ENCODE measurements around the gene ADGRG2. TPM values are rescaled to one million over a fixed set of nuclear protein-coding genes. Genes with fewer than 3 reads are reported as not detected.

Gene ADGRG2, protein sequence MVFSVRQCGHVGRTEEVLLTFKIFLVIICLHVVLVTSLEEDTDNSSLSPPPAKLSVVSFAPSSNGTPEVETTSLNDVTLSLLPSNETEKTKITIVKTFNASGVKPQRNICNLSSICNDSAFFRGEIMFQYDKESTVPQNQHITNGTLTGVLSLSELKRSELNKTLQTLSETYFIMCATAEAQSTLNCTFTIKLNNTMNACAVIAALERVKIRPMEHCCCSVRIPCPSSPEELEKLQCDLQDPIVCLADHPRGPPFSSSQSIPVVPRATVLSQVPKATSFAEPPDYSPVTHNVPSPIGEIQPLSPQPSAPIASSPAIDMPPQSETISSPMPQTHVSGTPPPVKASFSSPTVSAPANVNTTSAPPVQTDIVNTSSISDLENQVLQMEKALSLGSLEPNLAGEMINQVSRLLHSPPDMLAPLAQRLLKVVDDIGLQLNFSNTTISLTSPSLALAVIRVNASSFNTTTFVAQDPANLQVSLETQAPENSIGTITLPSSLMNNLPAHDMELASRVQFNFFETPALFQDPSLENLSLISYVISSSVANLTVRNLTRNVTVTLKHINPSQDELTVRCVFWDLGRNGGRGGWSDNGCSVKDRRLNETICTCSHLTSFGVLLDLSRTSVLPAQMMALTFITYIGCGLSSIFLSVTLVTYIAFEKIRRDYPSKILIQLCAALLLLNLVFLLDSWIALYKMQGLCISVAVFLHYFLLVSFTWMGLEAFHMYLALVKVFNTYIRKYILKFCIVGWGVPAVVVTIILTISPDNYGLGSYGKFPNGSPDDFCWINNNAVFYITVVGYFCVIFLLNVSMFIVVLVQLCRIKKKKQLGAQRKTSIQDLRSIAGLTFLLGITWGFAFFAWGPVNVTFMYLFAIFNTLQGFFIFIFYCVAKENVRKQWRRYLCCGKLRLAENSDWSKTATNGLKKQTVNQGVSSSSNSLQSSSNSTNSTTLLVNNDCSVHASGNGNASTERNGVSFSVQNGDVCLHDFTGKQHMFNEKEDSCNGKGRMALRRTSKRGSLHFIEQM
- total RNA-seq: under 1 TPM in 1 of 2 donors, not detected in 1; under 0.01 TPM

DNA sequence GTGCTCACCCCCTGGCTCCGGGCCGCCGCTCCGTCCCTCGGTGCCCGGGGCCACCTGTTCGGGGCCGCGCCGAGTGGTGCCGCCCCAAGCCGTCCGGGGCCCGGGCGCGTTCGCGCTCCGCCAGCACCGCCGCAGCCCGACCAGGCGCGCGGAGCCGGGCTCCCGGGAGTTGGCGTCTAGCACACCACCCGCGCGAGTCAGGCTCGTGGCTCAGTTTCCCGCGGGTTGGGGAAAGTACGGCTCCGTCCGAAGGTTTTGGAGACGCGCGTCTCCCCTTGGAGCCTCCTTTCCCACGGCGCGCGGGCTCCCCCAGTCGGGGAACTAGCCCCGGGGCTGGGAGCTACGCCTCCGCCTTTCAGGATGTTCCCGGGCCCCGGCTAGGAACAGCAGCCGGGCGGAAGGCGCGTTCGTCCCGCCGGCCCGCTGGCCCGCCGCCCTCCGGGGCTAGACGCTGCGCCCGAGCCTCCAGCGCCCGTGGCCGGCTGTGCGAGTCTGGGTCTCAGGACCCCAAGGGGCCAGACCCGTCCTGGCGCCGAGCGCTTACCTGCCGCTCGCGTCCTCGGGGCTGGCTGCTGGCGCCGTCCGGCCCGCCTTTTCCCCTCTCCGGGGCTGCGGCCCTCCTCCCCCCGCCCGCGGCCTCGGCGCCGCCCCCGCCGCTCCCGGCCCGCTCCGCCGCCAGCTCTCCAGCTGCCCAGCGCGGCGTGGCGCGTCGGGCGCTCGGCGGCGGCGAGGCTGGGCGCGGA lies at the start of gene ADGRG2:
TSS of gene ADGRG2 (minus strand) at position 571 of the 743 bp plus-strand sequence. CDS start 53,634 bp downstream, outside the sequence.

DNA sequence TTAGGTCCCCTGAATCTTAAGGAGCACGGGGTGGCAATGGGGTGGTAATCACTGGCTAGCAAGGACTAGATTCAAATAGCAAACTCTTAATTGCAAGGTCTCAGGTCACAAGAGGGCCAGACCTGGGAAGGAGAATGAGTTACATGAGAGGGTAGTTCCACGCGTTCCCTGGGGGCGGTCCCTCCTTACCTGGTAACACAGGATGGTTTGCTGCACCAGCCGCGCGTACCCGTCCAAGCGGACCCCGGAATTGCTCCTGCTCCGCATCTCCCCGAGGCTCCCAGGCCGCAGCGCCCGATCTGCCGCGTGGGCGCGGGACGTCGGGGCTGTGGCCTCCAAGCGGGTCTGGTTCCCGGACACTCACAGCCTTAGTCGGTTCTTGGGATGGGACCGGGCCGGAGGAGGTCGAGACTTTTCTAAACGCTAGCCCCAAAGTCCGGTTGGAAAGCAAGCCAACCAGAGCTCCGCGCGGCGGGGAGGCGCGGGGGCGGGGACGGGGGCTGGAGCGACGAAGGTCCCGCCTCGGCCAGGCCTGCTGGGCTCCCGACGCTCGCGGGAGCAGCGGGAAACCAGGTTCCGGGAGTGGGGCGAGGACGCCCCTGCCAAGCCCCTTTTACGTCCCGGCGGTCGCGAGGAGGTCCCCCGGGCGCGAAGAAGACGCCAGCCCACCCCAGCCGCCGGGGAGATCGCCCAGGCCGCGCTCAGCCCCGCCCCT lies 138.4 kb downstream of the ADGRG2 start, which contains the start of gene PHKA2:
TSS of gene PHKA2 (minus strand) at position 449 of the 715 bp plus-strand sequence. CDS start at position 267, 182 bp downstream.

Other genes starting within 250 kb of the ADGRG2 start
- gene PHKA2, start 138.4 kb downstream of the ADGRG2 start, total RNA-seq: 10 to 100 TPM in 1 of 2 donors, 1 to 10 TPM in 1; 7.9 to 10.7 TPM
- gene PDHA1, start 221.5 kb upstream of the ADGRG2 start, total RNA-seq: 10 to 100 TPM; 23.7 to 45.3 TPM

Data from melanocyte of skin (primary cell).